NCI-H82 (cell line): ENCODE measurements around the gene RNLS.
"Not testable (repeated sequence)": the region's sequence is repeated elsewhere in the genome, so short reads cannot be mapped to it uniquely, and the experiment has no call there.

Experiments
- DNase-seq: peaks from one replicate; lab custom pipeline; 2025; lab: John Stamatoyannopoulos, UW

Gene RNLS

DNA sequence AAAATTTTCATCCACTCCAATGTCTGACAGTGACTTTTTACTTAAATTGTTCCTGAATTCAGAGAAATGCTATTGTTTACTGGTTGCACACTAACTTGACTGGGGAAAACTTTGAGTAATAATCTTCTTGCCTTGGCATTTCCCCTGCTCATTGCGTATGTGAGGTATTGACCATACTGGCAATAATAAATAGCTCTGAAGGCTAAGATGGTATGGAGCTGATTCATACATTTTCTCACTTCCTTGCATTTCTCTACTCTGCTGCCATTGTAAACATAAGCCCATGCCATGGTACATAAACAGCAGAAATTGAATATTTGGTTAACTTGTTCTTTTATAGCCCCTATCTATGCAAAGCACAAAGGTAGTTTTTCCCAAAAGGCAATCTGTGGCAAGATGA lies 290.0 kb downstream of the RNLS start:
- no peak for DNase-seq

GRCh38 chr10:88292185-88292514 lies 291.0 kb downstream of the RNLS start:
- no peak for DNase-seq

DNA sequence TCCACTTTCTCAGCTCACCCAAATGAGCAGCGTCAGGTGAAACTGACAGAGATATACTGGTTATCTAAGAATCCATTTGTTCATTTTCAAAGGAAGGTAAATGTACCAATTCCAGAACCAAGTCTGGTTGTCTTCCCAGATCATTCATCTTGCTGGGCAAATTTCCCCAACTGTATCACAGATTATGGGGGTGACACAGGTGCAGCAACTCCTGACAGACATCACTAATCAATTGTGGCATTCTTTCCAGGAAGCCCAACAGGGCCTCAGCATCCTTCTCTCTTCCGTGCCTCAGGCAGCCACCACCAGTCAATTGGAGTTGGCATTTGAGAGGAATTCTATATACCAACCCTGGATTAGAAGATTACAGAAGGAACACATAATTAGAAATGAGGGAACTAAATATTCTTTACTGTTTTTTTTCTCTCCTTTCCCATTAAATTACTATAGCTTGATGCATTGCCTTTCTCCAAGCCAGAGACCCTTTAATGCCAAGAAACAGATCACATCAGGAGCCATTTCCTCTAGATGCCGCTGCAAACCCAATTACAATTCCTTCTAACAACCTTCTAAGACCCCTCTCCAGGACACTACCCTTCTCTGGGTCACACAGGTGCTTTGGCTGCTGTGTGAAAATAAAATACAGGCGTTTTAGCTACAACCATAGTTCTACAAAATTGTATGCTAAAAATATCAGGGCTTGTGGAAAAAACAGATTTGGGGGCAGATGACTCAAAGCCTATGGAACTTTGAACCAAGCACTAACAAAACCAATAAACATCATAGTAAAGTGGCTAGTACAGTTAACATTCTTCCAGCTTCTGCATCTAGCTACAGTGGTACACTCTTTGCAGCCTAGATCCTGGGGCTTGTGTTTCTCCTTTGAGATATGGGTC lies 291.6 kb downstream of the RNLS start:
- no peak for DNase-seq

- no peak for DNase-seq
Observed at GRCh38 chr10:88289342-88289741, 293.8 kb downstream of the RNLS start.

- peak; percentile 1 for DNase-seq
Observed at GRCh38 chr10:88288320-88289059, 294.6 kb downstream of the RNLS start.

DNA sequence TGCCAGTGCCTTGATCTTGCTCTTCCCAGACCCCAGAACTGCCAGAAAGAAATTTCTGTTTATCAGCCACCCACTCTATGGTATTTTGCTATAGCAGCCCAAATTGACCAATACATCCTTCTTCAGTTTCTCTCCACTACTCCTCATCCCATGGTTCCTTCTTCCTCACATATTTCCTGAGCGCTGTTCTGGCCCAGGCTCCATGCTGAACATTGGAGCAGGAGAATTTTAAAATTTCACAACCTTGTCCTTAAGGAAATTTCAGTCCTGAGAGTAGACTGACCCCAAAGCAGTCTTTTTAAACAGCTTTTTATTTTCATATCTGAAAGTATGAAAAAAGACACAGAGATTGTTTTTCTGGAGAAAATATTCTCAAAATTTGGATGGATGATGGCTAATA lies 297.1 kb downstream of the RNLS start:
- no peak for DNase-seq

DNA sequence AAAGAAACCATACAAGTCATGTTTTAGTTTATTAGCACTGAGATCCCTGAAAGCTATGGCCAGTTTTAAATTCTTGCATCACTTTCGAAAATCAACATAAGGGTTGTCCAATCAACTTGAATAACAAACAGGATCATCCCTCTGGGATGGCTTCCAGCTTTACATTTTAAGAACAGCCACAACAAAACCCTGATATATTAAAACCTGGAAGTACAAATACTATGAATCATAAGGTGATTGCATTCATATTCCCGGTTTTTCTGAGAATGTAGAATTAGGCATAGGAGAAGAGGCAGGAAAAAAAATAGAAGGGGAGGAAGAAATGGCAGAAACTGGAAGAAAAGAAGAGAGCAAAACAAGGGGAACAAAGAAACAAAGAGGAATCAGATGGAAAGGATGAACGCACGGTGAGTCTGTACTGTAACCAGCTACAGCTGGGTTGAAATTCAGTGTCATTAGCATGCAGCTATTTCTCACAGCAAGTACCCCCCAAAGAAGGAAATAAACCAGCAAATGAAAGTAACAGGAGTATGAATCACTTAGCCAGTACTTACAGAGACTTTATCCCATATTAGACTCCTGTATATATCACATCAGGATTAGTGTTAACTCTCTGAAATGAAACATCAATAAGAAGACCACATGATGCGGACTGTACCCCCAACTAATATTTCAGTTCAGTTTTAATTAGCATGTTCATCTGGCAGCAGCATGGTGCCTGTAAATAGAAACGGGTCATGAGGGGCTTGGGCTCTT lies 301.3 kb downstream of the RNLS start:
- DNase-seq, result peak; percentile 51

DNA sequence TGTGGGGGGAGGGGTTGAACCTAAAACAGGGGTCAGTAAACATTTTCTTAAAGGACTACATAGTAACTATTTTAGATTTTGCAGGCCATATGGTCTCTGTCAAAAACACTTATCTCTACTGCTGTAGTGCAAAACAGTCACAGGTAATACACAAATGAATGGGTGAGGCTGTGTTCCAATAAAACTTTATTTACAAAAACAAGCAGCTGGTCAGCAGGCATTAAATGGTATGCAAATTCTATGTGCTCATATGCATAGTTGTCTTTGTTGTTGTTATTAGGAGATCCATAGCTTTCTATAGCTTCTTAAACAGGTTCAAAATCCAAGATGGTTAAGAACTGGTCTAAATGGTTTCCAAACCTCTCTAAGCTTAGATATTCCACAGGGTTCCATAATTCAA lies 302.6 kb downstream of the RNLS start:
- no peak for DNase-seq

DNA sequence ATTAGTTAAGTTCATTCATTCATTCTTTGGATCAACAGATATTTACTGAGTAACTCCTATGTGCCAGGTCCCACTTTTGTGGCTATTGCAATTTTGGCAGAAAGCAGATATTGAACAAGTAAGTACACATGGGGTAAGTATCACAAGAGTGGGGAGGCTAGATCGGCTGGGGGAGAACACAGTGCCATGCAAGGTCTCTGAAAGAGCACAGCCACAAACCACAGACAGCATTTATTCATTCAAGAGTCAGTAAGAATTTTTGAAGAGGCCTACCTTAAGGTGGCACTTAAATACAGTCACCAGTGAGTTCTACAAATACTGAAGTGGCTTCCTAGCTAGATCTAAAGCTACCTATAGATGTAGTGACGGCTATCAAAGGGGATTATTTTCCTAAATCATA lies 304.2 kb downstream of the RNLS start:
- DNase-seq, result no peak

GRCh38 chr10:88276945-88277344 lies 306.2 kb downstream of the RNLS start:
- not testable (repeated sequence) for DNase-seq

DNA sequence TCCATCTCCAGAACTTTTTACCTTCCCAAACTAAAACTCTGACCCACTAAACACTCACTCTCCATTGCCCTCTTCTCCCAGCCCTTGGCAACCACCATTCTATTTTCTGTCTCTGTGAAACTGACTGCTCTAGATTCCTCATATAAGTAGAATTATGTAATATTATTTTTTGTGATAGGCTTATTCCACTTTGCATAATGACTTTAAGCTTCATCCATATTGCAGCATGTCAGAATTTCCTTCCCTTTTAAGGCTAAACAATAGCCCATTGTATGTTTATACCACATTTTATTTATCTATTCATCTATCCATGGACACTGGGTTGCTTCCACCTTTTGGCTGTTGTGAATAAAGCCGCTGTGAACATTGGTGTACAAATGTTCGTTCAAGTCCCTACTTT lies 308.8 kb downstream of the RNLS start:
- no peak for DNase-seq

DNA sequence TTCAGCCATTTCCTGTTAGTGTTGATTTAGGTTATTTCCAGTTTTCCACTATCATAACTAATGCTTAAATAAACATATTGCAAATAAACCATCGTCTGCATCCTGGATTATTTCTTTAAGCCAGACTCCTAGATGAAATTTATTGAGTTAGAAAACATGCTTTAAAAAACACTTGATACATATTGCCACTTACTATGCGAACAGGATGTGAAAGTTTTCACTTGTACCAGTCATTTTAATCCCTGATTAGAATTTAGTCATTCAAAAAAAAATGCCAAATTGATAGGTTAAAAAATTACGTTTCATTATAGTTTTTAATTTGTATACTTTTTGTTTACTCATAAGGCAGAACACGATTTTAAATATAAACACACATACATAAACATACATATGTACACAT lies 309.6 kb downstream of the RNLS start:
- DNase-seq, result no peak

DNA sequence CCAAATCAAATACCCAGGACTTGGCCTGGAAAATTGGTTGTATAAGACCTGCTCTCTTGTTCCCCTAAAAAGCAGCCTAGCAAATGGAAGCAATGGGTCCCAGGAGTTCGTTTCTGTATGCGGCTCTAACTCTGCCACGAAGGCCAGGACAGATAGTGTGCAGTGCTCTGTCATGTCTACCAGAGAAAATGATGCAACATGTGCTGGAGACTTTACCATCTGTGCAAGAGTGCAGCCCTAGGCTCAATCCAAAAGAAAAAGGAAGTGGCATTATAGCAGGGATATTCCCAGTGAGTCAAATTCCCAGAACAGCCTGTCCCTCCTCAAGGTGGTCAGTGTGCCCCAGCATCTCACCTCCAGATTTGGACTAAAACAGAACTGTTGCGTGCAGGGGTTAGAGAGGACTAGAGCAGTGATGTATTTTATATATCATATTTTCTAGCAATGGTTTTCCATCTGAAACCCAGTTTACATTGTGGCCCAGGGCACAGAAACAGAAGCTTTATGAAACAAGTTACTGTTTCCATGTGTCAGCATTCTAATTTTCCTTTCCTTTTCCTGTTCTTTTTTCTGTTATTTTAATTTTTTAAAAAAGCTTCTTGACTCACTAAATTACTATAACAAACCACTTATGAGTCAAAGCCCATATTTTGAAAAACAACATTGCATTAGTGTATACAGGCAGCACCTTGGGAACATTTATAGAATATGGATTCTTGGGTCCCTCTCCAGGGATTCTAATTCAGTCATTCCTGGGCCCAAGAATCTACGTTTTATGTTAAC lies 311.2 kb downstream of the RNLS start:
- DNase-seq, result peak; percentile 2

DNA sequence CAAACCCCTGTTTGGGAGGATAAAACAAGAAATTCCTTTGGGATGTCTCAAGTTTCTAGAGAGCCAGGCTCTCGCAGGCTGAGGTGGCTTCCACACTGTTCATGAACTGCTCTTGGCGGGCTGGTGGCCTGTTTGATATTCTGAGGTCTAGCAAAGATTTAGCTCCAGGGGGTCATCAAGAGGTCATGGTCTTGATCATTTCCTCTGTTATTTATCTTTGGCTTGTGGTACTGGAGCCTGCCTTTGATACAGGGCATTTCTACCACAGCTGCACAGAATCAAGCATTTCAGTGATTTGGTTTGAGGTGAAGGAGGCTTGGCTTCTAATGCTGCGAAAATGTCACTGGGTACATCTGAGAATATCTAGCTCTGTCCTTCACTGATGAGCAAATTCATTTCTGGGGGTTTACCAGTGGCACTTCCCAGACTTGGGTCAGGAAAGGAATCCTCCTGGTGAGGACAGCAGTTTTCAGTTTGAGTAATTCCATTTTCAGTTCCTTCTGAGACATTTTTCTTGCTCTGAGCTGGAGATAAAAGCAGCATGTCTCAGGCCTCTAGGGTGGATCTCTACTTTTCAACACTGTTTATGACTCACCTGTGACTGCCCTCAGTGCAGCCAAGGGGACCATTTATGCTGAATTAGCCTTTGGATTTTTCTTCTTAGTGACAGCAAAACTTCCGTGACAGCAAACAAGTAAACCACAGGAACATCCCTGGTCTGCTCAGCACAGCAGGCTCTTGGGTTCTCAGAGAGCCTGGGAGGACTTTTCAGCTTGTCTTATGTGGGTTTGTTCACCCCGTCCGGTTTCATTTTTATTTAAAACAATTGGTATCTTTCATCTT lies 312.0 kb downstream of the RNLS start:
- DNase-seq, result no peak

- DNase-seq, result no peak
Observed at GRCh38 chr10:88270061-88270808, 312.9 kb downstream of the RNLS start.

DNA sequence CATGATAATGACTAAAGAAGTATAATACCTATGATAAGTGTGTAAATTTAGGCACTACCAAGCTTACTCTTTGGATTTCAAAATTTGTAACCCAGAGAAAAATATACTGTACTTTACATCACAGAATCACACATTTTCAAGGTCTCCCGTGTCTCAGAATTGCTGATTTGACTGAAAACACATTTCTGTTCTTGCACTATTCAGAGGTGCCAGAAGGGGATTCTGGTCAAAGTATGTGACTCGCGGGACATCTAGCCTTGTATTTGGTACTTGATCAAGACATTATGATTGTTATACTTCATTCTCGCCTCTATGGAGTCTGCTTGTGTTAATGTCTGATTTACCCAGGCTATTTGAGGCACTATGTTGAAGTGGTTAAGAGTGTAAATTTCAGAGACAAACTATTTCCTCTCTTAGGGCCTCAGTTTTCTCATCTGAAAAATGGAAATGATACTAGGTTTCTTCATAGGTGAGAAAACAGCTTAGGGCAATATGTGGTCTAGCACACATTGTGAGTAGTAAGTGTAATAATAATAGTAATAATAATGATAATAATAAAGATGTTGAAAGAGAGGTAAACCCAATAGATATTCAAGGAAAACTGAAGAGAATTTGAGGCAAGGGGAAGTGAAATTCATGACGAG lies 320.4 kb downstream of the RNLS start:
- DNase-seq, result no peak

DNA sequence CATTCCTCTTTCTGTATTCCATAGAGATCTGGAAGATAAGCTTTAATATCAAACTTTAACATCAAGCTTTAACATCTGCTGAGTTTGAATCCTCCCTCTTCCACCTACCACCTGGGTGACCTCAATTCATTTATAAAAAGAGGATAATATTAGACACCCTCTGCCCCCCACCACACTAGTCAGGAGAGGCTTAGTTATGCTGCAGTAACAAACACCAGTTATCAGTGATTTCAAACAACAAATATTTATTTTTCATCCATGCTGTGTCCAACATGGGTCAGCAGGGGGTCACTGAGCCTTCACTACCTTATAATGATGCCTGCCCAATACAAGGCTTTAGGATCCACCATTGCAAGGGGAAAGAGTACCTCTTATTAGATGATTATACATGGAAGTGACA lies 322.0 kb downstream of the RNLS start:
- DNase-seq, result no peak

GRCh38 chr10:88260329-88261051 lies 322.6 kb downstream of the RNLS start:
- no peak for DNase-seq

GRCh38 chr10:88259381-88259780 lies 323.7 kb downstream of the RNLS start:
- DNase-seq, result no peak
